Breast epithelium (tissue), 4 donors: ENCODE results near the gene WDR70. TPM values are rescaled to one million over a fixed set of nuclear protein-coding genes. Genes with fewer than 3 reads are reported as not detected.

Experiments
- DNase-seq, 2 donors: peaks; one replicate each; pipeline ENCODE4 v3.0.0-alpha.2; 2019; ENCODE audit warnings: low spot score in 2 of 2
- H3K27ac ChIP-seq, 2 donors: fragments of 200-600 bp; sonication (generic) in 1 of 2; one replicate each; pipeline ENCODE4 v1.5.1; 2016 to 2019; ENCODE audit warnings: mild to moderate bottlenecking in 1 of 2
- H3K27me3 ChIP-seq, 2 donors: fragments of 200-600 bp; sonication (generic) in 1 of 2; one replicate each; pipeline versions ENCODE4 v1.5.1 to v1.6.0; 2017 to 2019; ENCODE audit warnings: control low read depth in 1 of 2, mild to moderate bottlenecking in 1 of 2
- H3K36me3 ChIP-seq: fragments of 200-600 bp; one replicate; pipeline ENCODE4 v1.5.1; 2019
- H3K4me1 ChIP-seq, 2 donors: fragments of 200-600 bp; sonication (generic); one replicate each; pipeline ENCODE4 v1.5.1; 2016 to 2019; ENCODE audit warnings: control low read depth in 1 of 2
- H3K4me3 ChIP-seq, 3 donors: fragments of 200-600 bp; sonication (generic); 1 replicate in 2 of 3; 2 replicates in 1 of 3; pipeline ENCODE4 v1.5.1; 2016 to 2019; ENCODE audit warnings: mild to moderate bottlenecking in 3 of 3, moderate library complexity in 2 of 3
- H3K9me3 ChIP-seq, 2 donors: fragments of 200-600 bp; sonication (generic) in 1 of 2; one replicate each; pipeline ENCODE4 v1.5.1; 2016 to 2019; ENCODE audit warnings: control low read depth in 1 of 2
- CTCF ChIP-seq, 3 donors: fragments of 450-650 bp; IDR thresholded peaks; one replicate each; pipeline ENCODE4 v1.5.1; 2016 to 2017; ENCODE audit warnings: antibody characterized with exemption in 3 of 3, mild to moderate bottlenecking in 3 of 3, moderate library complexity in 3 of 3
- POLR2A ChIP-seq: fragments of 450-650 bp; IDR thresholded peaks from one replicate; pipeline ENCODE4 v1.6.1; 2016; ENCODE audit warnings: antibody characterized with exemption, mild to moderate bottlenecking, moderate library complexity
- POLR2AphosphoS5 ChIP-seq, 3 donors: sonication (generic); formaldehyde crosslinking; IDR thresholded peaks; one replicate each; pipeline ENCODE4 v1.6.1; 2017; ENCODE audit warnings: antibody characterized with exemption in 3 of 3
- intact Hi-C: fragments of 100-400 bp; cut with DNase I; formaldehyde crosslinking; loops from one replicate; pipeline ENCODE4 v1.15.1; 2023; ENCODE audit warnings: low total_unique reads
- total RNA-seq, 3 donors: library from RNA; depleted of rRNA; stranded (reverse); fragments of >200 nt; gene quantifications; one replicate each; pipeline ENCODE4 v1.1.0, GENCODE V29; 2016

Gene WDR70
- total RNA-seq, 3 donors from 2014 or later: 29.6 to 40.2 (median 37.0) TPM

DNA sequence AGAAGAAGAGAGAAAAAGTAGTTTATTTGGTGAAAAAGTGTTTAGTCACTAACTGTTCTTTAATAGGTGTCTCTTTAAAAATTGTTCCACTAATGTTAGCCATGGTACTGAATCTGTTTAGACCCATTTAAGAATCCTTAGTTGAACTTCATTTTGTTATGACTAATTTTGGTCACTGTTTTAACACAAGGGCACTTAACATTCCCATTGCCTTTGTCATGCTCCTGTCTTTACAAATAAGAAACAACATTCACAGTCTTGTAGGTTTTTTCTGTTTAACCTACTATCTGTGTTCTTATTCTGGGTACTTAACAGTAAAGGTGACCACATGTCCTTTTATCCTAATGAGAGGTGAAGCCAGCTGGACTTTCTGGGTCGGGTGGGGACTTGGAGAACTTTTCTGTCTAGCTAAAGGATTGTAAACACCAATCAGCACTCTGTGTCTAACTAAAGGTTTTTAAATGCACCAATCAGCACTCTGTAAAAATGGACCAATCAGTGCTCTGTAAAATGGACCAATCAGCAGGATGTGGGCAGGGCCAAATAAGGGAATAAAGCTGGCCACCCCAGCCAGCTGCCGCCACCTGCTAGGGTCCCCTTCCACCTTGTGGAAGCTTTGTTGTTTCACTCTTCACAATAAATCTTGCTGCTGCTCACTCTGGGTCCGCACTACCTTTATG, 116.7 kb downstream of the WDR70 start:
- Histone ChIP-seq H3K9me3 (no peaks in the 10 kb centered on the region), H3K4me1 (no peaks in the 10 kb centered on the region), H3K27ac (no peak overlapping the region), H3K4me3 (no peak overlapping the region), H3K36me3 (no peaks in the 10 kb centered on the region), H3K27me3 (no peaks in the 10 kb centered on the region)
- intact Hi-C loops: no loop called here
- TF ChIP-seq POLR2AphosphoS5 (IDR thresholded peaks at IDR 0.05) (no peak), CTCF (IDR thresholded peaks at IDR 0.05) (no peak), POLR2A (no peak)
- DNase-seq: no peak

DNA sequence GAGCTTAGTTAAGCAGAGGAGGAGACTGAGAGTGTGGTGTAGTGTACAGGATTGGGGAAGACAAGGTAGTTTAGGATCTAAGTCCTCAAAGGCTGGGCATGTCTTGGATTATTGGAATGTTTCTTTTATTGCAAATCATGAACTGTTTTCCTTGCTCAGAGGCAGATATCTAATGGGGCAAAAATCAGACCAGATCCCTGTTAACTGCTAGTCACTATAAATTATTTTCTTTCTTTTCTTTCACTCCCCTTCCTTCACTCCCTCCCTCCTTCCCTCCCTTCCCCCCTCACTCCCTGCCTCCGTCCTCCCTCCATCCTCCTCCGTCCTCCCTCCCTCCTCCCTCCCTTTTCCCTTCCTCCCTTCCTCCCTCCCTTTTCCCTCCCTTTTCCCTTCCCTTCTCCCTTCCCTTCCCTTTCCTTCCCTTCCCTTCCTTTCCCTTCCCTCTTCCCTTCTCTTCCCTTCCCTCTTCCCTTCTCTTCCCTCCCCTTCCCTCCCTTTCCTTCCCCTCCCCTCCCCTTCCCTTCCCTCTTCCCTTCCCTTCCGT, 117.9 kb downstream of the WDR70 start:
- Histone ChIP-seq H3K27me3 (no peaks in the 10 kb centered on the region), H3K27ac (no peak overlapping the region), H3K4me1 (no peaks in the 10 kb centered on the region), H3K9me3 (no peaks in the 10 kb centered on the region), H3K4me3 (no peak overlapping the region), H3K36me3 (no peaks in the 10 kb centered on the region)
- TF ChIP-seq CTCF (IDR thresholded peaks at IDR 0.05) (no peak), POLR2A (no peak), POLR2AphosphoS5 (IDR thresholded peaks at IDR 0.05) (no peak)
- intact Hi-C loops: no loop called here
- no peak for DNase-seq

- DNase-seq: no peak
- Histone ChIP-seq H3K36me3 (no peaks in the 10 kb centered on the region), H3K27ac (no peak overlapping the region), H3K4me3 (no peak overlapping the region), H3K9me3 (peaks cover 0 to 6% of the 10 kb centered on the region in 2 donors), H3K4me1 (no peaks in the 10 kb centered on the region), H3K27me3 (no peaks in the 10 kb centered on the region)
- intact Hi-C loops: no loop called here
- TF ChIP-seq CTCF (IDR thresholded peaks at IDR 0.05) (no peak), POLR2AphosphoS5 (IDR thresholded peaks at IDR 0.05) (no peak), POLR2A (no peak)
Observed at GRCh38 chr5:37501152-37501551, 122.0 kb downstream of the WDR70 start.

- H3K4me3 ChIP-seq: no peak overlapping the region
- no peaks in the 10 kb centered on the region for H3K4me1 ChIP-seq
- intact Hi-C loops: no loop called here
- H3K9me3 ChIP-seq: peaks cover 0 to 6% of the 10 kb centered on the region in 2 donors
- TF ChIP-seq POLR2A (no peak), CTCF (IDR thresholded peaks at IDR 0.05) (no peak), POLR2AphosphoS5 (IDR thresholded peaks at IDR 0.05) (no peak)
- H3K27me3 ChIP-seq: no peaks in the 10 kb centered on the region
- DNase-seq: no peak
- no peak overlapping the region for H3K27ac ChIP-seq
- H3K36me3 ChIP-seq: no peaks in the 10 kb centered on the region
Observed at GRCh38 chr5:37506241-37506640, 127.1 kb downstream of the WDR70 start.

- no peak for DNase-seq
- Histone ChIP-seq H3K36me3 (no peaks in the 10 kb centered on the region), H3K27me3 (no peaks in the 10 kb centered on the region), H3K27ac (no peak overlapping the region), H3K4me1 (no peaks in the 10 kb centered on the region), H3K9me3 (peaks cover 0 to 6% of the 10 kb centered on the region in 2 donors), H3K4me3 (no peak overlapping the region)
- intact Hi-C loops: no loop called here
- TF ChIP-seq CTCF (IDR thresholded peaks at IDR 0.05) (no peak), POLR2A (no peak), POLR2AphosphoS5 (IDR thresholded peaks at IDR 0.05) (no peak)
Observed at GRCh38 chr5:37506722-37507121, 127.6 kb downstream of the WDR70 start.
